ENCODE results near the gene MATN1.

The MATN1 gene

GRCh38 chr1:30755334-30755733, 31.9 kb upstream of the MATN1 start:
- Histone ChIP-seq H3K4me3 (replicated peaks; ENCODE audit: low read depth, low read length) (peak overlapping the region; percentile 99), H3K36me3 (ENCODE audit: control insufficient read depth, insufficient read depth, low read length) (peaks cover 24% of the 10 kb centered on the region), H3K27me3 (replicated peaks; ENCODE audit: control insufficient read depth, insufficient read depth, low read length) (no peaks in the 10 kb centered on the region)
- no peak for DNase-seq (ENCODE audit: extremely low read depth, insufficient read length)
- no peak for TF ChIP-seq CTCF (IDR thresholded peaks at IDR 0.05; ENCODE audit: insufficient read depth, low read length, poor library complexity, severe bottlenecking)

GRCh38 chr1:30754684-30755171, 31.3 kb upstream of the MATN1 start:
- no peaks in the 10 kb centered on the region for H3K27me3 ChIP-seq (replicated peaks; ENCODE audit: control insufficient read depth, insufficient read depth, low read length)
- peak; percentile 86 for DNase-seq (ENCODE audit: extremely low read depth, insufficient read length)
- peak overlapping the region; percentile 99 for H3K4me3 ChIP-seq (replicated peaks; ENCODE audit: low read depth, low read length)
- peaks cover 24% of the 10 kb centered on the region for H3K36me3 ChIP-seq (ENCODE audit: control insufficient read depth, insufficient read depth, low read length)
- no peak for TF ChIP-seq CTCF (IDR thresholded peaks at IDR 0.05; ENCODE audit: insufficient read depth, low read length, poor library complexity, severe bottlenecking)

GRCh38 chr1:30753660-30754123, 30.3 kb upstream of the MATN1 start:
- H3K27me3 ChIP-seq (replicated peaks; ENCODE audit: control insufficient read depth, insufficient read depth, low read length): no peaks in the 10 kb centered on the region
- no peak for TF ChIP-seq CTCF (IDR thresholded peaks at IDR 0.05; ENCODE audit: insufficient read depth, low read length, poor library complexity, severe bottlenecking)
- peak overlapping the region; percentile 99 for H3K4me3 ChIP-seq (replicated peaks; ENCODE audit: low read depth, low read length)
- DNase-seq (ENCODE audit: extremely low read depth, insufficient read length): no peak
- peaks cover 29% of the 10 kb centered on the region for H3K36me3 ChIP-seq (ENCODE audit: control insufficient read depth, insufficient read depth, low read length)

GRCh38 chr1:30753118-30753517, 29.7 kb upstream of the MATN1 start:
- Histone ChIP-seq H3K4me3 (replicated peaks; ENCODE audit: low read depth, low read length) (peak overlapping the region; percentile 99), H3K36me3 (ENCODE audit: control insufficient read depth, insufficient read depth, low read length) (peaks cover 30% of the 10 kb centered on the region), H3K27me3 (replicated peaks; ENCODE audit: control insufficient read depth, insufficient read depth, low read length) (no peaks in the 10 kb centered on the region)
- no peak for DNase-seq (ENCODE audit: extremely low read depth, insufficient read length)
- no peak for TF ChIP-seq CTCF (IDR thresholded peaks at IDR 0.05; ENCODE audit: insufficient read depth, low read length, poor library complexity, severe bottlenecking)

GRCh38 chr1:30752651-30752908, 29.2 kb upstream of the MATN1 start:
- DNase-seq (ENCODE audit: extremely low read depth, insufficient read length): no peak
- no peak for TF ChIP-seq CTCF (IDR thresholded peaks at IDR 0.05; ENCODE audit: insufficient read depth, low read length, poor library complexity, severe bottlenecking)
- no peaks in the 10 kb centered on the region for H3K27me3 ChIP-seq (replicated peaks; ENCODE audit: control insufficient read depth, insufficient read depth, low read length)
- H3K36me3 ChIP-seq (ENCODE audit: control insufficient read depth, insufficient read depth, low read length): peaks cover 31% of the 10 kb centered on the region
- H3K4me3 ChIP-seq (replicated peaks; ENCODE audit: low read depth, low read length): peak overlapping the region; percentile 99
